Smooth muscle cell (in vitro differentiated cells): Measurements from ENCODE around the gene EDNRA. TPM values are rescaled to one million over a fixed set of nuclear protein-coding genes. Genes with fewer than 3 reads are reported as not detected.
"Not testable (repeated sequence)": the region's sequence is repeated elsewhere in the genome, so short reads cannot be mapped to it uniquely, and the experiment has no call there.

Source experiments
- DNase-seq: peaks from one replicate; lab custom pipeline; 2025; ENCODE audit not compliant: unreplicated experiment; lab: John Stamatoyannopoulos, UW
- H2AFZ ChIP-seq: fragments of 200-600 bp; sonication (generic); 2 replicates; pipeline ENCODE4 v1.6.0; 2016; ENCODE audit warnings: antibody characterized with exemption, low read depth, mild to moderate bottlenecking
- H3F3A ChIP-seq: fragments of 200-600 bp; sonication (generic); 2 replicates; pipeline ENCODE4 v1.6.0; 2017; ENCODE audit warnings: antibody characterized with exemption, low read depth
- H3K27ac ChIP-seq: fragments of 200-600 bp; sonication (generic); 2 replicates; pipeline ENCODE4 v1.5.1; 2016; ENCODE audit warnings: low read depth, mild to moderate bottlenecking
- H3K27me3 ChIP-seq: fragments of 200-600 bp; sonication (generic); 2 replicates; pipeline ENCODE4 v1.6.1; 2016; ENCODE audit warnings: low read depth, mild to moderate bottlenecking
- H3K36me3 ChIP-seq: fragments of 200-600 bp; sonication (generic); 2 replicates; pipeline ENCODE4 v1.5.1; 2016; ENCODE audit warnings: low read depth
- H3K4me1 ChIP-seq: fragments of 200-600 bp; sonication (generic); 2 replicates; pipeline ENCODE4 v1.5.1; 2016; ENCODE audit warnings: low read depth
- H3K4me2 ChIP-seq: fragments of 200-600 bp; sonication (generic); 2 replicates; pipeline ENCODE4 v1.6.0; 2016; ENCODE audit warnings: mild to moderate bottlenecking
- H3K4me3 ChIP-seq: fragments of 200-600 bp; sonication (generic); 2 replicates; pipeline ENCODE4 v1.5.1; 2016; ENCODE audit warnings: mild to moderate bottlenecking
- H3K79me2 ChIP-seq: fragments of 200-600 bp; sonication (generic); 2 replicates; pipeline ENCODE4 v1.6.0; 2016; ENCODE audit warnings: low read depth, mild to moderate bottlenecking
- H3K9ac ChIP-seq: fragments of 200-600 bp; sonication (generic); 2 replicates; pipeline ENCODE4 v1.6.0; 2016; ENCODE audit warnings: low read depth
- H3K9me3 ChIP-seq: fragments of 200-600 bp; sonication (generic); replicated peaks from 2 replicates; pipeline ENCODE4 v1.5.1; 2016; ENCODE audit warnings: low read depth
- H4K20me1 ChIP-seq: fragments of 200-600 bp; sonication (generic); 2 replicates; pipeline ENCODE4 v1.6.0; 2016; ENCODE audit warnings: low read depth
- CTCF ChIP-seq: fragments of 200-600 bp; sonication (generic); IDR thresholded peaks from 2 replicates; pipeline ENCODE4 v1.5.1; 2017; ENCODE audit warnings: borderline replicate concordance, mild to moderate bottlenecking, antibody characterized with exemption; ENCODE audit not compliant: insufficient read depth, poor library complexity, severe bottlenecking
- WGBS: methylation state at CpG from one replicate; pipeline ENCODE4 v1.1.7; 2016; ENCODE audit warnings: low lambda C conversion rate; 5-methylcytosine and 5-hydroxymethylcytosine counted together
- polyA plus RNA-seq: library from polyadenylated mRNA; unstranded; fragments of >200 nt; fragmentation: Nextera tagmentation; extraction: Ambion mirVana; gene quantifications from 2 replicates; pipeline ENCODE4 v1.2.1, GENCODE V29; 2016
- total RNA-seq: library from RNA; depleted of rRNA; stranded (reverse); fragments of >200 nt; gene quantifications from 2 replicates; pipeline ENCODE4 v1.2.3, GENCODE V29; 2014

The EDNRA gene
- total RNA-seq (6.9 and 8.6 TPM in 2 replicates), polyA plus RNA-seq (1.2 and 4.8 TPM in 2 replicates)

- 1% methylated on average over 65 of the region's 68 CpGs for WGBS
- no peaks in the 10 kb centered on the region for H4K20me1 ChIP-seq
- peak within 1 kb of the TSS; percentile 93 for H2AFZ ChIP-seq
- no peaks in the 10 kb centered on the region for H3K79me2 ChIP-seq
- H3K27me3 ChIP-seq = peaks cover 9% of the 10 kb centered on the region
- H3K9me3 ChIP-seq = no peaks in the 10 kb centered on the region
- H3K9ac ChIP-seq = no peak within 1 kb of the TSS
- H3F3A ChIP-seq = no peaks in the 10 kb centered on the region
- no peak for TF ChIP-seq CTCF
- H3K27ac ChIP-seq = no peak within 1 kb of the TSS
- H3K4me2 ChIP-seq = peak within 1 kb of the TSS; percentile 92
- peak; percentile 48 for DNase-seq
- H3K36me3 ChIP-seq = no peaks in the 10 kb centered on the region
- H3K4me1 ChIP-seq = peaks cover 7% of the 10 kb centered on the region
- H3K4me3 ChIP-seq = peak within 1 kb of the TSS; percentile 73
These were observed at the start of gene EDNRA for GRCh38 chr4:147480891-147481576. Gene EDNRA, plus strand, starts transcription at chr4:147481097. Its CDS starts 4,585 bp downstream, at chr4:147485682.

- H3K4me1 ChIP-seq, H3K36me3 ChIP-seq, H3K9me3 ChIP-seq, H3K79me2 ChIP-seq, H2AFZ ChIP-seq, H3K4me2 ChIP-seq, H3F3A ChIP-seq, H3K4me3 ChIP-seq, H3K27ac ChIP-seq, DNase-seq, H3K27me3 ChIP-seq, H4K20me1 ChIP-seq, H3K9ac ChIP-seq: not testable (repeated sequence)
- 68% methylated on average over 1 of the region's 1 CpG for WGBS
These were observed 46.5 kb upstream of the EDNRA start for GRCh38 chr4:147434370-147434769.

GRCh38 chr4:147440442-147440841 is 40.5 kb upstream of the EDNRA start:
- Histone ChIP-seq H3K9ac (no peak overlapping the region), H3F3A (no peaks in the 10 kb centered on the region), H3K4me1 (no peaks in the 10 kb centered on the region), H3K79me2 (no peaks in the 10 kb centered on the region), H3K4me2 (no peak overlapping the region), H2AFZ (no peak overlapping the region), H3K36me3 (no peaks in the 10 kb centered on the region), H3K4me3 (no peak overlapping the region), H4K20me1 (no peaks in the 10 kb centered on the region), H3K9me3 (no peaks in the 10 kb centered on the region), H3K27me3 (no peaks in the 10 kb centered on the region), H3K27ac (no peak overlapping the region)
- 94% methylated on average over 2 of the region's 2 CpGs for WGBS
- DNase-seq = no peak
- TF ChIP-seq CTCF = no peak

GRCh38 chr4:147447786-147448185 is 33.1 kb upstream of the EDNRA start:
- H3K27ac ChIP-seq = no peak overlapping the region
- H3K9me3 ChIP-seq = no peaks in the 10 kb centered on the region
- H3K4me1 ChIP-seq = no peaks in the 10 kb centered on the region
- no peak overlapping the region for H3K4me2 ChIP-seq
- H3K36me3 ChIP-seq = no peaks in the 10 kb centered on the region
- H2AFZ ChIP-seq = no peak overlapping the region
- no peaks in the 10 kb centered on the region for H3K79me2 ChIP-seq
- no peaks in the 10 kb centered on the region for H4K20me1 ChIP-seq
- no peak for DNase-seq
- no peak overlapping the region for H3K9ac ChIP-seq
- H3F3A ChIP-seq = no peaks in the 10 kb centered on the region
- no peaks in the 10 kb centered on the region for H3K27me3 ChIP-seq
- no peak for TF ChIP-seq CTCF
- 58% methylated on average over 2 of the region's 2 CpGs for WGBS
- H3K4me3 ChIP-seq = no peak overlapping the region
